ENCODE data around the gene FUT8. TPM values are rescaled to one million over a fixed set of nuclear protein-coding genes. Genes with fewer than 3 reads are reported as not detected.

Gene FUT8
- total and polyA plus RNA-seq, 2 of the 8 experiments (the other 6 are each of a cell fraction or from before 2014, with no cell fraction given) = 10.5 to 25.1 TPM

- Histone ChIP-seq H3K14ac (ENCODE audit: insufficient read length) (no peak overlapping the region), H3K79me1 (ENCODE audit: low read depth, low read length) (no peaks in the 10 kb centered on the region), H3K27me3 (replicated peaks in 1 of 4; ENCODE audit: control insufficient read depth in 3 of 4, extremely low read depth in 1 of 4, insufficient read depth in 3 of 4, low read length in 3 of 4) (no peaks in the 10 kb centered on the region), H2AK5ac (ENCODE audit: low read depth, low read length) (no peak overlapping the region), H4K91ac (replicated peaks; ENCODE audit: insufficient read length, low read length) (no peak overlapping the region), H3K79me2 (ENCODE audit: control insufficient read depth in 1 of 2, insufficient read depth in 2 of 2, low read length in 2 of 2) (no peaks in the 10 kb centered on the region), H3K9me3 (ENCODE audit: insufficient read depth in 2 of 2, low read depth in 1 of 2, low read length in 1 of 2) (no peaks in the 10 kb centered on the region), H2BK15ac (ENCODE audit: low read length) (no peak overlapping the region), H3K18ac (ENCODE audit: extremely low read depth, low read length) (no peak overlapping the region), H2BK12ac (ENCODE audit: low read depth, low read length) (no peak overlapping the region), H4K20me1 (replicated peaks in 1 of 2; ENCODE audit: control insufficient read depth in 1 of 2, insufficient read depth in 2 of 2, low read length in 2 of 2) (no peaks in the 10 kb centered on the region), H3K4me1 (replicated peaks in 1 of 4; ENCODE audit: control insufficient read depth in 3 of 4, insufficient read depth in 4 of 4, low read length in 3 of 4) (0 out of 7 replicates have a peak, but pooled peaks cover 0 to 2% (median 0%) of the 10 kb centered on the region in 4 experiments), H2BK20ac (ENCODE audit: low read length) (no peak overlapping the region), H3K23me2 (ENCODE audit: low read depth, low read length) (no peaks in the 10 kb centered on the region), H3K23ac (ENCODE audit: insufficient read length) (no peak overlapping the region), H3K36me3 (ENCODE audit: control insufficient read depth in 2 of 4, insufficient read depth in 4 of 4, low read length in 3 of 4) (no peaks in the 10 kb centered on the region), H4K8ac (ENCODE audit: extremely low read depth, insufficient read depth, low read length) (no peak overlapping the region), H3K4me2 (ENCODE audit: insufficient read depth in 1 of 2, low read depth in 2 of 2, low read length in 2 of 2) (no peak overlapping the region), H2AFZ (ENCODE audit: low read length) (no peak overlapping the region), H3K56ac (replicated peaks; ENCODE audit: insufficient read length, low read depth, low read length) (no peak overlapping the region), H3K4me3 (ENCODE audit: extremely low read depth in 1 of 4, insufficient read depth in 2 of 4, low read depth in 3 of 4, low read length in 4 of 4) (no peak overlapping the region), H3K9ac (replicated peaks in 1 of 4; ENCODE audit: extremely low read depth in 1 of 4, low read depth in 3 of 4, low read length in 3 of 4) (no peak overlapping the region), H3K4ac (replicated peaks; ENCODE audit: insufficient read length, low read depth, low read length) (no peak overlapping the region), H2BK5ac (ENCODE audit: low read depth, low read length) (no peak overlapping the region), H2BK120ac (replicated peaks; ENCODE audit: low read depth, low read length) (no peak overlapping the region), H4K5ac (ENCODE audit: insufficient read length, low read depth, low read length) (no peak overlapping the region), H3K27ac (ENCODE audit: low read depth, low read length) (no peak overlapping the region)
- ChIA-PET CTCF (ENCODE audit: partially characterized antibody) (no interaction called here), POLR2A (ENCODE audit: partially characterized antibody) (no interaction called here)
- DNase-seq (ENCODE audit: low read depth in 1 of 2, low spot score in 2 of 2) (no peak), FAIRE-seq (no peak)
- 90% methylated on average over 2 of the region's 2 CpGs; no CpG with 5 or more reads in 1 of the 2 experiments for WGBS, 2 experiments (ENCODE audit: extremely low coverage in 1 of 2, insufficient coverage in 1 of 2, insufficient read length in 1 of 2, insufficient replicate concordance in 2 of 2, low coverage in 1 of 2, low lambda C conversion rate in 2 of 2, missing lambda C conversion rate in 1 of 2)
- TF ChIP-seq SP4 (IDR thresholded peaks at IDR 0.05; ENCODE audit: low read length) = no peak
- TF ChIP-seq CTBP2 (IDR thresholded peaks at IDR 0.05; ENCODE audit: borderline replicate concordance, insufficient read depth, insufficient read length, low read length) = no peak
- no peak for TF ChIP-seq SIRT6 (IDR thresholded peaks at IDR 0.05; ENCODE audit: low read length)
- TF ChIP-seq KDM4A (IDR thresholded peaks at IDR 0.05; ENCODE audit: low read depth, low read length, severe bottlenecking) = no peak
- TF ChIP-seq NANOG (IDR thresholded peaks at IDR 0.05; ENCODE audit: insufficient read depth, low read depth, low read length, poor library complexity, severe bottlenecking) = no peak
- TF ChIP-seq E2F6 (IDR thresholded peaks at IDR 0.05) = no peak
- TF ChIP-seq ASH2L (IDR thresholded peaks at IDR 0.05; ENCODE audit: low read length) = no peak
- TF ChIP-seq POU5F1 (IDR thresholded peaks at IDR 0.05; ENCODE audit: low read depth, low read length) = no peak
- no peak for TF ChIP-seq MAX (IDR thresholded peaks at IDR 0.05)
- no peak for TF ChIP-seq POLR2A (IDR thresholded peaks at IDR 0.05; ENCODE audit: control extremely low read depth in 1 of 2, low read depth in 2 of 2, low read length in 2 of 2)
- no peak for TF ChIP-seq TCF12 (IDR thresholded peaks at IDR 0.05; ENCODE audit: low read depth, low read length)
- TF ChIP-seq SIN3A (conservative IDR thresholded peaks at IDR 0.05 in 1 of 2, IDR thresholded peaks at IDR 0.05 in 1 of 2; ENCODE audit: low read depth in 1 of 2, low read length in 2 of 2) = no peak
- no peak for TF ChIP-seq EP300 (IDR thresholded peaks at IDR 0.05; ENCODE audit: borderline replicate concordance in 1 of 2, low read depth in 2 of 2, low read length in 2 of 2)
- no peak for TF ChIP-seq EZH2 (IDR thresholded peaks at IDR 0.05; ENCODE audit: low read depth, low read length, severe bottlenecking)
Observed at GRCh38 chr14:65549429-65549828, 136.9 kb downstream of the FUT8 start.

All from H1 (cell line).